ENCODE measurements around the gene ATP2C2. TPM values are rescaled to one million over a fixed set of nuclear protein-coding genes. Genes with fewer than 3 reads are reported as not detected.
"Not testable (repeated sequence)": the region's sequence is repeated elsewhere in the genome, so short reads cannot be mapped to it uniquely, and the experiment has no call there.

ATP2C2 gene
- total RNA-seq, 2 experiments from 2014 or later: not detected

GRCh38 chr16:84396082-84396481 lies 27.7 kb downstream of the ATP2C2 start:
- H3K27ac Mint-ChIP-seq; H3K9me3 Mint-ChIP-seq (ENCODE audit: insufficient read depth); CTCF ChIA-PET; H3K4me3 Mint-ChIP-seq; H3K36me3 Mint-ChIP-seq (ENCODE audit: low read depth); ATAC-seq; POLR2A ChIA-PET; DNase-seq; H3K4me1 Mint-ChIP-seq (ENCODE audit: low read depth): not testable (repeated sequence)
- H3K27me3 Mint-ChIP-seq (ENCODE audit: low read depth): peaks cover 35% of the 10 kb centered on the region

GRCh38 chr16:84396537-84397008 lies 28.2 kb downstream of the ATP2C2 start:
- Mint-ChIP-seq H3K27ac (no peak overlapping the region), H3K9me3 (ENCODE audit: insufficient read depth) (no peaks in the 10 kb centered on the region), H3K27me3 (ENCODE audit: low read depth) (peaks cover 32% of the 10 kb centered on the region), H3K4me1 (ENCODE audit: low read depth) (no peaks in the 10 kb centered on the region), H3K4me3 (no peak overlapping the region), H3K36me3 (ENCODE audit: low read depth) (no peaks in the 10 kb centered on the region)
- ChIA-PET CTCF (no interaction called here), POLR2A (no interaction called here)
- ATAC-seq (no peak), DNase-seq (no peak)

- no peaks in the 10 kb centered on the region for H3K36me3 Mint-ChIP-seq (ENCODE audit: low read depth)
- ChIA-PET CTCF (no interaction called here), POLR2A (no interaction called here)
- no peak overlapping the region for H3K27ac Mint-ChIP-seq
- H3K9me3 Mint-ChIP-seq (ENCODE audit: insufficient read depth): no peaks in the 10 kb centered on the region
- peaks cover 36% of the 10 kb centered on the region for H3K27me3 Mint-ChIP-seq (ENCODE audit: low read depth)
- ATAC-seq (no peak), DNase-seq (no peak)
- H3K4me3 Mint-ChIP-seq: no peak overlapping the region
- no peaks in the 10 kb centered on the region for H3K4me1 Mint-ChIP-seq (ENCODE audit: low read depth)
These were observed 28.8 kb downstream of the ATP2C2 start for GRCh38 chr16:84397090-84397489.

GRCh38 chr16:84398701-84399100 lies 30.4 kb downstream of the ATP2C2 start:
- Mint-ChIP-seq H3K4me3 (no peak overlapping the region), H3K9me3 (ENCODE audit: insufficient read depth) (no peaks in the 10 kb centered on the region)
- POLR2A ChIA-PET: no interaction called here

DNA sequence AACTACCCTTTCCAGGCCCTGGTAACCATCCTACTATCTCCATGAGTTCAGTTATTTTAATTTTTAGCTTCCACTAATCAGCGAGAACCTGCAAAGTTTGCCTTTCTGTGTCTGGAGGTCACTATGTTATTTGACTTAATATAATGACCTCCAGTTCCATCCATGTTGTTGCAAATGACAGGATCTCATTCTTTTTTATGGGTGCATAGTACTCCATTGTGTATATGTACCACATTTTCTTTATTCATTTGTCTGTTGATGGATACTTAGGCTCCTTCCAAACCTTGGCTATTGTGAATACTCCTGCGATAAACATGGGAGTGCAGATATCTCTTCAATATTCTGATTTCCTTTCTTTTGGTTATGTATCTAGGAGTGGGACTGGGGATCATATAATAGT lies 31.6 kb downstream of the ATP2C2 start:
- CTCF ChIA-PET: interaction anchor here (1.4 kb wide), 1 partner anchor 223 kb away, joined by 4 read pairs; no protein-coding TSS in a partner anchor
- H3K4me1 Mint-ChIP-seq (ENCODE audit: low read depth); H3K36me3 Mint-ChIP-seq (ENCODE audit: low read depth); H3K4me3 Mint-ChIP-seq; POLR2A ChIA-PET; ATAC-seq; H3K27ac Mint-ChIP-seq; DNase-seq; H3K9me3 Mint-ChIP-seq (ENCODE audit: insufficient read depth): not testable (repeated sequence)
- H3K27me3 Mint-ChIP-seq (ENCODE audit: low read depth): peaks cover 38% of the 10 kb centered on the region

More at GRCh38 chr16:84398701-84399100, 30.4 kb downstream of the ATP2C2 start:
- Mint-ChIP-seq H3K36me3 (ENCODE audit: low read depth) (no peaks in the 10 kb centered on the region), H3K27me3 (ENCODE audit: low read depth) (peaks cover 38% of the 10 kb centered on the region), H3K27ac (no peak overlapping the region), H3K4me1 (ENCODE audit: low read depth) (no peaks in the 10 kb centered on the region)
- DNase-seq (no peak), ATAC-seq (no peak)
- CTCF ChIA-PET: interaction anchor here (1.4 kb wide), 1 partner anchor 224 kb away, joined by 4 read pairs; no protein-coding TSS in a partner anchor

DNA sequence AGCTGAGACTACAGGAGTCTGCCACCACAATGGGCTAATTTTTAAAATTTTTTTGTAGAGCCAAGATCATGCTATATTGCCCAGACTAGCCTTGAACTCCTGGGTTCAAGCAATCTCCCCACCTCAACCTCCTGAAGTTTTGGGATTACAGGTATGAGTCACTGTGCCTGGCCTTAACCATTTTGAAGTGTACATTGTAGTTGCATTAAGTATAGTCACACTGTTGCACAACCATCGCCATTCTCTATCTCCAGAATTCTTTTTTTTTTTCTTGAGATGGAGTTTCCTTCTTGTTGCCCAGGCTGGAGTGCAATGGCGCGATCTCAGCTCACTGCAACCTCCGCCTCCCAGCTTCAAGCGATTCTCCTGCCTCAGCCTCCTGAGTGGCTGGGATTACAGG lies 35.1 kb downstream of the ATP2C2 start:
- H3K27ac Mint-ChIP-seq; CTCF ChIA-PET; H3K9me3 Mint-ChIP-seq (ENCODE audit: insufficient read depth); H3K36me3 Mint-ChIP-seq (ENCODE audit: low read depth); POLR2A ChIA-PET; H3K4me1 Mint-ChIP-seq (ENCODE audit: low read depth); H3K4me3 Mint-ChIP-seq; ATAC-seq; DNase-seq: not testable (repeated sequence)
- peaks cover 44% of the 10 kb centered on the region for H3K27me3 Mint-ChIP-seq (ENCODE audit: low read depth)

- ChIA-PET CTCF (no interaction called here), POLR2A (no interaction called here)
- ATAC-seq (no peak), DNase-seq (no peak)
- Mint-ChIP-seq H3K4me3 (no peak overlapping the region), H3K4me1 (ENCODE audit: low read depth) (peaks cover 4% of the 10 kb centered on the region), H3K36me3 (ENCODE audit: low read depth) (no peaks in the 10 kb centered on the region), H3K9me3 (ENCODE audit: insufficient read depth) (no peaks in the 10 kb centered on the region), H3K27me3 (ENCODE audit: low read depth) (peaks cover 38% of the 10 kb centered on the region), H3K27ac (no peak overlapping the region)
These were observed 36.0 kb downstream of the ATP2C2 start for GRCh38 chr16:84404324-84404723.

GRCh38 chr16:84404936-84405639 lies 36.8 kb downstream of the ATP2C2 start:
- no peaks in the 10 kb centered on the region for H3K9me3 Mint-ChIP-seq (ENCODE audit: insufficient read depth)
- H3K27me3 Mint-ChIP-seq (ENCODE audit: low read depth): peaks cover 35% of the 10 kb centered on the region
- peaks cover 4% of the 10 kb centered on the region for H3K4me1 Mint-ChIP-seq (ENCODE audit: low read depth)
- no peak overlapping the region for H3K27ac Mint-ChIP-seq
- no peak for ATAC-seq
- POLR2A ChIA-PET: no interaction called here
- H3K4me3 Mint-ChIP-seq: no peak overlapping the region
- CTCF ChIA-PET: no interaction called here
- DNase-seq: no peak
- no peaks in the 10 kb centered on the region for H3K36me3 Mint-ChIP-seq (ENCODE audit: low read depth)

DNA sequence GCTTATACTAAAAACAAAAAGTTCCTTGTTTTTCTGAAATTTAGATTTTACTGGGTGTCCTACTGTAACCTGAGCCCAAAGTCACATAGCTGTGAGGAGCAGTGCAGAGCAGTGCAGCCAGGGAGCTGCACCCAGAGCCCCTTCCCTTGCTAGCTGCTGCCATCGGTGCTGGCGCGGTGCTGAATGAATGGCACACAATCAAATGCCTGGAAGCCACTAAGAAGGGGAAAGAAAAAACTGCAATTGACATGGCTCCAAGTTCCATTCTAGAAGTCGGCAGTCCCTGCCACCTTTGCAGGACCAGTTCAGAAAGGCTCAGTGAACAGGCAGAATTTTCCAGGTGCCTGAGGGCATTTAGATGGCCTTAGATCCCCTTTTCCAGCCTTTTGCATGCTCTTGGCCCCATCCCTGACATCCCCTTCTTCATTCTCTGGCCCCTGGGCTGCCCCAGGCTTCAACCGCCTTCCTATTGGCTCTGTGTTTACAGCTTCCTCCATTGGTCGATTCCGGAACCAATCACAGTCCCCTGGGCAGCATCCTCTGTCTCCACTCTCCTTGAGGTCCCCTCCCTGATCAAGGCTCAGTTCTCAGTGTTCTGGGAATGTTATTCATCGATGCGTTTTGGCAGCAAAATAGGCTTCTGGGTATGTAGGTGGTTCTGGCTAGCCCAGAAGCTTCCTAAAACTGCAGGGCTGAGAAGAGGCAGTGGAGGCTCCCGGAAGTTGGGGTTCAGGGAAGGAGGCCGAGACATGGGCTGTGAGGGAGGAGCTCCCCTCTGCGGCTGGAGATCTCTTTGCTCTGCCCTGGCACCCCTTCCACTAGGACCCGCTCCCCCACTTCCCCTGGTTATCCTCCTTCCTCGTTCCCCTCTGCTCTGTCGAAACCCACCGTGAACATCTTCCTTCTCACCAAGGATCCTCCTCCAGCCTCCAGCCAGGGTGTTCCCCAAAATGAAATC lies 37.9 kb downstream of the ATP2C2 start:
- H3K36me3 Mint-ChIP-seq (ENCODE audit: low read depth): no peaks in the 10 kb centered on the region
- H3K9me3 Mint-ChIP-seq (ENCODE audit: insufficient read depth): no peaks in the 10 kb centered on the region
- DNase-seq (no peak), ATAC-seq (no peak)
- H3K4me1 Mint-ChIP-seq (ENCODE audit: low read depth): peaks cover 4% of the 10 kb centered on the region
- POLR2A ChIA-PET: no interaction called here
- no peak overlapping the region for H3K4me3 Mint-ChIP-seq
- peaks cover 31% of the 10 kb centered on the region for H3K27me3 Mint-ChIP-seq (ENCODE audit: low read depth)
- no peak overlapping the region for H3K27ac Mint-ChIP-seq
- CTCF ChIA-PET: no interaction called here

GRCh38 chr16:84407588-84408313 lies 39.4 kb downstream of the ATP2C2 start:
- Mint-ChIP-seq H3K27me3 (ENCODE audit: low read depth) (peaks cover 22% of the 10 kb centered on the region), H3K9me3 (ENCODE audit: insufficient read depth) (no peaks in the 10 kb centered on the region), H3K27ac (no peak overlapping the region), H3K4me1 (ENCODE audit: low read depth) (peaks cover 4% of the 10 kb centered on the region), H3K36me3 (ENCODE audit: low read depth) (no peaks in the 10 kb centered on the region), H3K4me3 (no peak overlapping the region)
- ChIA-PET CTCF (no interaction called here), POLR2A (no interaction called here)
- ATAC-seq (no peak), DNase-seq (no peak)

- DNase-seq (no peak), ATAC-seq (no peak)
- H3K4me3 Mint-ChIP-seq: no peak overlapping the region
- H3K27me3 Mint-ChIP-seq (ENCODE audit: low read depth): peaks cover 19% of the 10 kb centered on the region
- CTCF ChIA-PET: no interaction called here
- POLR2A ChIA-PET: no interaction called here
- H3K36me3 Mint-ChIP-seq (ENCODE audit: low read depth): no peaks in the 10 kb centered on the region
- no peak overlapping the region for H3K27ac Mint-ChIP-seq
- H3K9me3 Mint-ChIP-seq (ENCODE audit: insufficient read depth): no peaks in the 10 kb centered on the region
- H3K4me1 Mint-ChIP-seq (ENCODE audit: low read depth): peaks cover 4% of the 10 kb centered on the region
These were observed 40.0 kb downstream of the ATP2C2 start for GRCh38 chr16:84408314-84408690.

- POLR2A ChIA-PET: no interaction called here
- H3K4me1 Mint-ChIP-seq (ENCODE audit: low read depth): peaks cover 4% of the 10 kb centered on the region
- peaks cover 19% of the 10 kb centered on the region for H3K27me3 Mint-ChIP-seq (ENCODE audit: low read depth)
- DNase-seq: no peak
- H3K4me3 Mint-ChIP-seq: no peak overlapping the region
- H3K9me3 Mint-ChIP-seq (ENCODE audit: insufficient read depth): no peaks in the 10 kb centered on the region
- CTCF ChIA-PET: no interaction called here
- H3K27ac Mint-ChIP-seq: no peak overlapping the region
- no peaks in the 10 kb centered on the region for H3K36me3 Mint-ChIP-seq (ENCODE audit: low read depth)
- no peak for ATAC-seq
These were observed 40.5 kb downstream of the ATP2C2 start for GRCh38 chr16:84408856-84409255.
